H1 (cell line): ENCODE results near the gene TMED10. TPM values are rescaled to one million over a fixed set of nuclear protein-coding genes. Genes with fewer than 3 reads are reported as not detected.

Source experiments
- CTCF ChIA-PET: fragments of 300-600 bp; sonication (Branson Sonifier 250); formaldehyde crosslinking; loops from one replicate; lab custom pipeline; 2021; ENCODE audit not compliant: partially characterized antibody; lab: Charles Lee
- POLR2A ChIA-PET: fragments of 300-600 bp; sonication (Branson Sonifier 250); formaldehyde crosslinking; loops from one replicate; lab custom pipeline; 2021; ENCODE audit warnings: inconsistent platforms; ENCODE audit not compliant: partially characterized antibody; lab: Charles Lee
- DNase-seq, 2 experiments: peaks; one replicate each; pipeline versions ENCODE4 v3.0.0 to v3.0.0-alpha.2; 2010 to 2022; ENCODE audit warnings: low spot score in 2 of 2, low read depth in 1 of 2, mixed read lengths in 1 of 2
- FAIRE-seq: peaks from 2 replicates; lab custom pipeline; 2011; peaks lifted over from hg19 to GRCh38; lab: Jason Lieb, UNC
- H2AFZ ChIP-seq: 2 replicates; pipeline ENCODE4 v1.8.1; 2012; ENCODE audit warnings: low read length, inconsistent platforms
- H2AK5ac ChIP-seq: 2 replicates; pipeline ENCODE4 v1.6.1; 2013; ENCODE audit warnings: low read depth, low read length
- H2BK120ac ChIP-seq: replicated peaks from 2 replicates; pipeline ENCODE3; 2013; ENCODE audit warnings: low read depth, low read length, inconsistent platforms
- H2BK12ac ChIP-seq: 2 replicates; pipeline ENCODE4 v1.6.1; 2013; ENCODE audit warnings: low read depth, low read length
- H2BK15ac ChIP-seq: 2 replicates; pipeline ENCODE4 v1.6.1; 2013; ENCODE audit warnings: low read length
- H2BK20ac ChIP-seq: 2 replicates; pipeline ENCODE4 v1.6.1; 2013; ENCODE audit warnings: low read length
- H2BK5ac ChIP-seq: 2 replicates; pipeline ENCODE4 v1.6.1; 2013; ENCODE audit warnings: low read depth, low read length
- H3K14ac ChIP-seq: 2 replicates; pipeline ENCODE4 v1.6.1; 2013; ENCODE audit warnings: inconsistent platforms; ENCODE audit not compliant: insufficient read length
- H3K18ac ChIP-seq: 2 replicates; pipeline ENCODE4 v1.6.1; 2013; ENCODE audit warnings: low read length; ENCODE audit errors: extremely low read depth
- H3K23ac ChIP-seq: 2 replicates; pipeline ENCODE4 v1.6.1; 2013; ENCODE audit warnings: inconsistent platforms; ENCODE audit not compliant: insufficient read length
- H3K23me2 ChIP-seq: 2 replicates; pipeline ENCODE4 v1.6.1; 2013; ENCODE audit warnings: low read depth, low read length
- H3K27ac ChIP-seq: 2 replicates; pipeline ENCODE4 v1.6.1; 2011; ENCODE audit warnings: low read depth, low read length, inconsistent platforms
- H3K27me3 ChIP-seq, 4 experiments: replicated peaks in 1 of 4; 1 replicate in 1 of 4; 2 replicates in 3 of 4; pipeline versions ENCODE4 v1.6.1 to v1.8.1; 2011 to 2013; ENCODE audit warnings: low read length in 3 of 4, mild to moderate bottlenecking in 3 of 4, inconsistent platforms in 2 of 4, mixed read lengths in 2 of 4, moderate library complexity in 1 of 4; ENCODE audit not compliant: control insufficient read depth in 3 of 4, insufficient read depth in 3 of 4; ENCODE audit errors: extremely low read depth in 1 of 4
- H3K36me3 ChIP-seq, 4 experiments: 2 replicates each; pipeline versions ENCODE4 v1.6.1 to v1.8.1; 2011 to 2013; ENCODE audit warnings: mild to moderate bottlenecking in 4 of 4, low read length in 3 of 4, moderate library complexity in 2 of 4, control low read depth in 1 of 4, inconsistent platforms in 1 of 4; ENCODE audit not compliant: insufficient read depth in 4 of 4, control insufficient read depth in 2 of 4
- H3K4ac ChIP-seq: replicated peaks from 2 replicates; pipeline ENCODE3; 2013; ENCODE audit warnings: low read length, low read depth, mixed read lengths, inconsistent platforms; ENCODE audit not compliant: insufficient read length
- H3K4me1 ChIP-seq, 4 experiments: replicated peaks in 1 of 4; 1 replicate in 1 of 4; 2 replicates in 3 of 4; pipeline versions ENCODE4 v1.6.1 to v1.8.1; 2011 to 2013; ENCODE audit warnings: low read length in 3 of 4, inconsistent platforms in 2 of 4, mixed read lengths in 1 of 4; ENCODE audit not compliant: insufficient read depth in 4 of 4, control insufficient read depth in 3 of 4
- H3K4me2 ChIP-seq, 2 experiments: 2 replicates each; pipeline versions ENCODE4 v1.6.1 to v1.8.1; 2011 to 2013; ENCODE audit warnings: low read depth in 2 of 2, low read length in 2 of 2, control low read depth in 1 of 2, inconsistent platforms in 1 of 2, mild to moderate bottlenecking in 1 of 2; ENCODE audit not compliant: insufficient read depth in 1 of 2
- H3K4me3 ChIP-seq, 4 experiments: fragments of 200-600, 300-600 bp in 1 of 4; sonication (generic), shearing (Covaris generic), sonication (Bioruptor Twin) in 1 of 4; 2 replicates each; pipeline versions ENCODE4 v1.5.1 to v1.8.1; 2011 to 2016; ENCODE audit warnings: low read length in 4 of 4, low read depth in 3 of 4, control low read depth in 2 of 4, inconsistent platforms in 2 of 4, mild to moderate bottlenecking in 2 of 4, mixed read lengths in 1 of 4, moderate library complexity in 1 of 4; ENCODE audit not compliant: insufficient read depth in 2 of 4; ENCODE audit errors: extremely low read depth in 1 of 4
- H3K56ac ChIP-seq: replicated peaks from 2 replicates; pipeline ENCODE3; 2013; ENCODE audit warnings: low read depth, mild to moderate bottlenecking, mixed read lengths, low read length, inconsistent platforms; ENCODE audit not compliant: insufficient read length
- H3K79me1 ChIP-seq: 2 replicates; pipeline ENCODE4 v1.6.1; 2013; ENCODE audit warnings: low read depth, low read length, control low read depth
- H3K79me2 ChIP-seq, 2 experiments: 2 replicates each; pipeline versions ENCODE4 v1.6.1 to v1.8.1; 2012 to 2013; ENCODE audit warnings: low read length in 2 of 2, mild to moderate bottlenecking in 2 of 2, inconsistent platforms in 1 of 2; ENCODE audit not compliant: insufficient read depth in 2 of 2, control insufficient read depth in 1 of 2
- H3K9ac ChIP-seq, 4 experiments: replicated peaks in 1 of 4; 1 replicate in 1 of 4; 2 replicates in 3 of 4; pipeline versions ENCODE4 v1.6.1 to v1.8.1; 2011 to 2013; ENCODE audit warnings: low read depth in 3 of 4, low read length in 3 of 4, control low read depth in 2 of 4, mild to moderate bottlenecking in 2 of 4, moderate library complexity in 2 of 4, inconsistent platforms in 1 of 4; ENCODE audit errors: extremely low read depth in 1 of 4
- H3K9me3 ChIP-seq, 2 experiments: 2 replicates each; pipeline versions ENCODE4 v1.6.1 to v1.8.1; 2012 to 2013; ENCODE audit warnings: mild to moderate bottlenecking in 2 of 2, moderate library complexity in 2 of 2, control low read depth in 1 of 2, inconsistent platforms in 1 of 2, low read depth in 1 of 2, low read length in 1 of 2, mixed read lengths in 1 of 2; ENCODE audit not compliant: insufficient read depth in 2 of 2
- H4K20me1 ChIP-seq, 2 experiments: replicated peaks in 1 of 2; 2 replicates each; pipeline versions ENCODE3 to v1.8.1; 2011 to 2013; ENCODE audit warnings: inconsistent platforms in 2 of 2, low read length in 2 of 2, mild to moderate bottlenecking in 1 of 2; ENCODE audit not compliant: insufficient read depth in 2 of 2, control insufficient read depth in 1 of 2
- H4K5ac ChIP-seq: 2 replicates; pipeline ENCODE4 v1.6.1; 2013; ENCODE audit warnings: low read length, low read depth, mixed read lengths, inconsistent platforms; ENCODE audit not compliant: insufficient read length
- H4K8ac ChIP-seq: 2 replicates; pipeline ENCODE4 v1.8.0; 2013; ENCODE audit warnings: mild to moderate bottlenecking, moderate library complexity, low read length, inconsistent platforms; ENCODE audit not compliant: insufficient read depth; ENCODE audit errors: extremely low read depth
- H4K91ac ChIP-seq: replicated peaks from 2 replicates; pipeline ENCODE3; 2013; ENCODE audit warnings: low read length, mixed read lengths, inconsistent platforms; ENCODE audit not compliant: insufficient read length
- CBX8 ChIP-seq: fragments of 300-800, 300-1000 bp; sonication (generic); IDR thresholded peaks from 2 replicates; pipeline ENCODE4 v1.7.1; 2016; ENCODE audit warnings: low read depth, low read length, borderline replicate concordance
- CEBPB ChIP-seq: IDR thresholded peaks from 2 replicates; pipeline ENCODE4 v1.6.1; 2012; ENCODE audit warnings: low read depth, low read length
- CTBP2 ChIP-seq: IDR thresholded peaks from 2 replicates; pipeline ENCODE4 v1.7.0; 2011; ENCODE audit warnings: borderline replicate concordance, mild to moderate bottlenecking, moderate library complexity, mixed read lengths, low read length; ENCODE audit not compliant: insufficient read depth, insufficient read length
- FOSL1 ChIP-seq: IDR thresholded peaks from 2 replicates; pipeline ENCODE4 v1.6.1; 2011; ENCODE audit warnings: mild to moderate bottlenecking, low read depth, low read length, moderate library complexity; ENCODE audit not compliant: insufficient read depth
- JUN ChIP-seq: IDR thresholded peaks from 2 replicates; pipeline ENCODE4 v1.6.1; 2011; ENCODE audit warnings: low read depth, mild to moderate bottlenecking, improper control_type of control experiment, low read length
- JUND ChIP-seq: IDR thresholded peaks from 2 replicates; pipeline ENCODE4 v1.6.1; 2011; ENCODE audit warnings: mild to moderate bottlenecking, improper control_type of control experiment, low read length
- PHF8 ChIP-seq: fragments of 200-600 bp; sonication (generic); conservative IDR thresholded peaks from 2 replicates; pipeline ENCODE4 v1.7.1; 2012; ENCODE audit warnings: low read depth, mild to moderate bottlenecking, inconsistent platforms, low read length, moderate library complexity
- POLR2A ChIP-seq, 2 experiments: IDR thresholded peaks; 1 replicate in 1 of 2; 2 replicates in 1 of 2; pipeline ENCODE4 v1.6.1; 2011; ENCODE audit warnings: low read depth in 2 of 2, low read length in 2 of 2, mild to moderate bottlenecking in 2 of 2; ENCODE audit errors: control extremely low read depth in 1 of 2
- SP4 ChIP-seq: IDR thresholded peaks from 2 replicates; pipeline ENCODE4 v1.6.1; 2012; ENCODE audit warnings: low read length, inconsistent platforms
- WGBS, 2 experiments: shearing (Covaris generic) in 1 of 2; methylation state at CpG; one replicate each; pipeline versions ENCODE4 v1.1.6 to v1.1.7; 2013 to 2015; ENCODE audit warnings: low lambda C conversion rate in 2 of 2, mixed read lengths in 2 of 2, inconsistent platforms in 1 of 2, low coverage in 1 of 2, missing lambda C conversion rate in 1 of 2; ENCODE audit not compliant: insufficient replicate concordance in 2 of 2, insufficient coverage in 1 of 2, insufficient read length in 1 of 2; ENCODE audit errors: extremely low coverage in 1 of 2, missing lambda C conversion rate in 1 of 2; 5-methylcytosine and 5-hydroxymethylcytosine counted together
- polyA plus RNA-seq, 7 experiments: library from polyadenylated mRNA; depleted of rRNA in 3 of 7; stranded (reverse) in 5 of 7; unstranded in 2 of 7; fragments of >200 nt in 5 of 7; fragments of 200-250 nt in 2 of 7; gene quantifications; 1 replicate in 5 of 7; 2 replicates in 1 of 7; 4 replicates in 1 of 7; pipeline versions ENCODE4 v1.2.1 to v1.2.3, GENCODE V29; 2011 to 2013; ENCODE audit warnings: missing spikeins in 2 of 7, mixed read lengths in 2 of 7
- total RNA-seq: library from RNA; stranded (reverse); fragmentation: NEBNext Ultra II Directional; extraction: Animal tissue kit (Norgen Biotek cat#: 25700); gene quantifications from 2 replicates; pipeline ENCODE4 v1.2.1, GENCODE V29; 2021
- TF ChIP-seq, protein P1 (sequence below), 3 experiments: IDR thresholded peaks; 1 replicate in 2 of 3; 2 replicates in 1 of 3; pipeline versions ENCODE4 v1.5.1 to v1.6.1; 2011; ENCODE audit warnings: low read length in 3 of 3, mild to moderate bottlenecking in 3 of 3, inconsistent platforms in 2 of 3, low read depth in 1 of 3, moderate library complexity in 1 of 3; ENCODE audit not compliant: insufficient read depth in 1 of 3; ENCODE audit errors: control extremely low read depth in 1 of 3

Gene TMED10
- total and polyA plus RNA-seq, 2 of the 8 experiments (the other 6 are each of a cell fraction or from before 2014, with no cell fraction given), result 218 to 250 TPM

DNA sequence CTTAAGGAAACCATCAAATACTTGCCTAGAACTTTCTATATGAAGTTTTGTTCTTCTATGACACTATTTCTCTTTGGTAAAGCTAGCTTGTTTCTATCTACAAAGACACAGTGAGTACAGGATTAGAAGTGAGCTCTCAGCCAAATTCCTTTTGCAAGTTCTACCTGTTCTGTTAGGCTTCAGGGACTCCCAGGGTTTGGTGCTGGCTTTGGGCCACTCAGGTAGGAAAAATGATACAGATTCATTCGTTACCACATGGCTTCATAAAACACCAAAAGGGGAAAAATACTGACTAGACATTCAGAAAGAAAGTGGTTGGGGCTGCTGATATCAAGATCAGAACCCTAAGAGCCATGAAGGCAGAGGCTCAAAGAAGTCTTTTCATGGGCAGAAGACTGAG, 93.1 kb downstream of the TMED10 start:
- Histone ChIP-seq H3K23ac (no peak overlapping the region), H3K4me2 (no peak overlapping the region), H3K23me2 (no peaks in the 10 kb centered on the region), H3K18ac (no peak overlapping the region), H3K4me1 (no peaks in the 10 kb centered on the region), H3K79me2 (no peaks in the 10 kb centered on the region), H3K4ac (no peak overlapping the region), H3K9me3 (no peaks in the 10 kb centered on the region), H2AK5ac (no peak overlapping the region), H4K20me1 (no peaks in the 10 kb centered on the region), H4K8ac (no peak overlapping the region), H3K56ac (no peak overlapping the region), H2BK120ac (no peak overlapping the region), H2AFZ (no peak overlapping the region), H3K9ac (no peak overlapping the region), H3K36me3 (peaks cover 11 to 47% (median 27%) of the 10 kb centered on the region in 4 experiments), H3K14ac (no peak overlapping the region), H2BK12ac (no peak overlapping the region), H3K79me1 (no peaks in the 10 kb centered on the region), H2BK15ac (no peak overlapping the region), H3K4me3 (no peak overlapping the region)
- 89% methylated on average over 1 of the region's 1 CpG; no CpG with 5 or more reads in 1 of the 2 experiments for WGBS, 2 experiments
- CTCF ChIA-PET, result interaction anchor here (1.5 to 10.6 kb wide), 3 partner anchors 12 to 174 kb away, joined by 4 to 98 read pairs (median 10); no protein-coding TSS in a partner anchor
- POLR2A ChIA-PET, result interaction anchor here (1.0 to 2.4 kb wide), 6 partner anchors 9 to 160 kb away, joined by 3 to 9 read pairs (median 4); partner anchors contain the start of genes ACYP1, PGF, RPS6KL1 and ZC2HC1C
- no peak for FAIRE-seq
- TF ChIP-seq POLR2A (IDR thresholded peaks at IDR 0.05; ENCODE audit: control extremely low read depth in 1 of 2, low read depth in 2 of 2, low read length in 2 of 2) (no peak), CTBP2 (no peak), CBX8 (no peak), FOSL1 (no peak), SP4 (no peak), PHF8 (no peak), JUND (no peak), CEBPB (no peak), JUN (no peak)
- TF ChIP-seq, protein P1, sequence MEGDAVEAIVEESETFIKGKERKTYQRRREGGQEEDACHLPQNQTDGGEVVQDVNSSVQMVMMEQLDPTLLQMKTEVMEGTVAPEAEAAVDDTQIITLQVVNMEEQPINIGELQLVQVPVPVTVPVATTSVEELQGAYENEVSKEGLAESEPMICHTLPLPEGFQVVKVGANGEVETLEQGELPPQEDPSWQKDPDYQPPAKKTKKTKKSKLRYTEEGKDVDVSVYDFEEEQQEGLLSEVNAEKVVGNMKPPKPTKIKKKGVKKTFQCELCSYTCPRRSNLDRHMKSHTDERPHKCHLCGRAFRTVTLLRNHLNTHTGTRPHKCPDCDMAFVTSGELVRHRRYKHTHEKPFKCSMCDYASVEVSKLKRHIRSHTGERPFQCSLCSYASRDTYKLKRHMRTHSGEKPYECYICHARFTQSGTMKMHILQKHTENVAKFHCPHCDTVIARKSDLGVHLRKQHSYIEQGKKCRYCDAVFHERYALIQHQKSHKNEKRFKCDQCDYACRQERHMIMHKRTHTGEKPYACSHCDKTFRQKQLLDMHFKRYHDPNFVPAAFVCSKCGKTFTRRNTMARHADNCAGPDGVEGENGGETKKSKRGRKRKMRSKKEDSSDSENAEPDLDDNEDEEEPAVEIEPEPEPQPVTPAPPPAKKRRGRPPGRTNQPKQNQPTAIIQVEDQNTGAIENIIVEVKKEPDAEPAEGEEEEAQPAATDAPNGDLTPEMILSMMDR (IDR thresholded peaks at IDR 0.05; ENCODE audit: control extremely low read depth in 1 of 3, insufficient read depth in 1 of 3, low read depth in 1 of 3, low read length in 3 of 3), result no peak
- TF ChIP-seq, all 59 proteins: peak for 0
- no peaks in the 10 kb centered on the region for H3K27me3 ChIP-seq
- H4K91ac ChIP-seq, result no peak overlapping the region
- no peak overlapping the region for H2BK5ac ChIP-seq
- no peak for DNase-seq
- no peak overlapping the region for H4K5ac ChIP-seq
- no peak overlapping the region for H3K27ac ChIP-seq
- no peak overlapping the region for H2BK20ac ChIP-seq
